GM18907 (cell line): ENCODE data around the gene NCAM1.

Experiments
- ATAC-seq: cut with Tn5 transposase; IDR thresholded peaks from one replicate; pipeline ENCODE4 v1.9.1; 2021; ENCODE audit warnings: mild to moderate bottlenecking, moderate library complexity; ENCODE audit not compliant: unreplicated experiment

The NCAM1 gene

DNA sequence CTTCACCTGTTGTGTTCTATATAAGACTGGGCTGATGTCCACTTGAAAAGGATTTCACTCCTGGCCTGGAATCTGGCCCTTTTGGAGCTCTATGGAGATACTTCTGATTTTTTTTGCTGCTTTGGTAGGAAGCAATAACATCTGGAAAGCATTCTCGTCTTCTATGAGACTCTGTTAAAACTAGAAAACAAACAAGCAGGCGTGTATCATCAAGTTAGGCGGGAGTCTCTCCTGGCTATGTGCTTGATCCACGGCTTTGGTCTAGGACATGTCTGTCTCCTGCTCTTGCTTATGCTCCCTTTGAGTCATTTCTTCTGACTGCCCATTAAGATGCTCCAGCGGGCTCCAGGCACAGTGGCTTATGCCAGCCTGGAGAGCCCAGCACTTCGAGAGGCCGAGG, 231.8 kb downstream of the NCAM1 start:
- no peak for ATAC-seq

DNA sequence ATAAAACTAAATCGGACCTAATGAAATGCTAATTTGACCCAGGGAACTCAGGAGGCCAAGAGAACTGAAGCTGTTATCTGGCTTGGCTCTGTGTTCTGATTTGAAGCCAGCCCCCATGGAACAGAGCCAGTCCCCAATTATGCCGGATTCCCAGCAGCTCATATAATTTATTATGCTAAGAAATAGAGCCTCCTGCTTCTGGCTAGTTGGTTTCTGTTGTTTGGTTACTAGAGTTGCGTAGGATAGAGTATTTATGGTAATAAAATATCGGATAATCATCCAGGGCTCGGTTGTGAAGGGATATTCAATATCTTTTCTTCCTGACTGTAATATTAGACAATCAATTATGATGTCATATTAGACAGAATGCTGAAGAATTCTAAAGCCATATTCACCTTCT, 232.7 kb downstream of the NCAM1 start:
- no peak for ATAC-seq

DNA sequence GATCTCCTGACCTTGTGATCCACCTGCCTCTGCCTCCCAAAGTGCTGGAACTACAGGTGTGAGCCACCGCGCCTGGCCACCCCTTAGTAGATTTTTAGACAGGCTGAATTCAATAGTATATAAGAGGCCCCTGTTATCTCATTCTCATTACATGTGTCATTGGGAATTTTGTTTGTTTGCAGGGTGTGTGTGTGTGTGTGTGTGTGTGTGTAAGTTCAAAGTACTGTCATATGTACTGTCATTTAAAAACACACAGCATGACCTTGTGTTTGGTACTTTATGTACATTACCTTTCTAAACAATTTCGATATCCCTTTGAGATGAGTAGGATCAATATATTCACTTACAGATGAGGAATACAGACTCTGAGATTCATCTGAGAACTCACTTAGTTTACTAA, 234.5 kb downstream of the NCAM1 start:
- ATAC-seq: no peak

DNA sequence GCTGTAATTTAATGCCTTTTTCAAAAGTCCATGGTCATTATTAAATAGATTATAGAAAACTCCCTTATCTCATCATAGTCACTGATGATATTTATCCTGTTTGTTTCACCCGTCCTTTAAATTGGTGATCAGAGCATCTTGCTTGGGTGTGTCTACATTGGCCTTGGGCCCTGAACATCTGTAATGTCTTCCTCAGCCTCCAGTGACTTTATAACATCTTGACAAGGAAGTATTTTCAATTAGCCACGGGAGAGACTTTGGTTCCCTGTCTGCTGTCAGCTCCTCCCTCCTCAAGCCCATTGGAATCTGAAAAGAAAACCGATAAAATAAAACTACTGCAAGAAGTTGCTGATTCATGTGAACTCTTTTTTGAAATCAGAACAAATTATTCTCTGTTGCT, 236.2 kb downstream of the NCAM1 start:
- no peak for ATAC-seq

DNA sequence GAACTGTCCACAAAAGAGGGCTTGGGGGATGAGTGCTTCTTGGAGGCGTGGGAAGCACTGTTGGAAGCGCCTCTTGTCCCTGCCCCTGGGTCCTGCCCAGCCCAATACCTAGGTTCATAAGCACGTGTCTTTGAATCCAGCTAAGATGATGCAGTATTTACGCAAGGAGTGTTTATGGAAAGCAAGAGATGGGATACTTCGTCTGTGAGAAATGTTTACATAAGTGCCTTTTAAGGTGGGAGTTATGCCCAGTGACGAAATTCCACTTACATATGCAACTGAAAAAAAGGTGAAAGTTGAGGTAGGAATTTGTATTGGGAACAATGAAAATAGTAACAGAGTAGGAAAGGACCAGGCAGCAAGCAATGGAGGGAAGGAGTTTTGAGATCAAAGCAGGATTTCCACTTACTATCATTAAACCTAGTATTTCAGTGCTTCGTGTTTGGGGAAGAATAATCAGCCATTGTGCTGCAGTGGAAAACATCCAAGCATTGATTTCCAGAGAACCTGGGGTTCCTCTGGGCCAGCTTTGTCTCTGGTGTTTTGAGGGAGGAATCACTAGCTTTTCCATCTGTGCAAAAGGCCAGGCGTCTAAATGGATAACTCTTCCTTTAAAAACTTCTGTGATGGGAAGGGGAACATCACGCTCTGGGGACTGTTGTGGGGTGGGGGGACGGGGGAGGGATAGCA, 237.9 kb downstream of the NCAM1 start:
- ATAC-seq: no peak

DNA sequence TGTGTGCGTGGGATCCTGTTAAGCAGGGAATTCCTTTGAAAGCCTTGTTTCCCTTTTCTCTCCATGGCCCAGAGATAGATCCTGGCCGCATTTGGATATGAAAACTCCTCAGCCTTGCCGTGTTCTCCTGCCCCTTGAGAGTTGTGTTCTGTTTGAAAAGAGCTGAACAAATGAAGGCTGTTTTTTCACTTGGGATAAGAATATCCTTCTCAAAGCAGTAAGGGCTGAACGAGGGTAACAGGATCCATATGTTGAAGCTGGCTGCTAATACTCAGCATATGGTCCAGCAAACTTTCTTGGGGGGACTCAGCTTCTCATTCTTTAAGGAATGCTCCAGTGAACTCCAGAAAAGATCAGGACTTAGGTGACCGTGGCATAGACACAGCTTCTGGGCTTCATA, 238.6 kb downstream of the NCAM1 start:
- no peak for ATAC-seq

DNA sequence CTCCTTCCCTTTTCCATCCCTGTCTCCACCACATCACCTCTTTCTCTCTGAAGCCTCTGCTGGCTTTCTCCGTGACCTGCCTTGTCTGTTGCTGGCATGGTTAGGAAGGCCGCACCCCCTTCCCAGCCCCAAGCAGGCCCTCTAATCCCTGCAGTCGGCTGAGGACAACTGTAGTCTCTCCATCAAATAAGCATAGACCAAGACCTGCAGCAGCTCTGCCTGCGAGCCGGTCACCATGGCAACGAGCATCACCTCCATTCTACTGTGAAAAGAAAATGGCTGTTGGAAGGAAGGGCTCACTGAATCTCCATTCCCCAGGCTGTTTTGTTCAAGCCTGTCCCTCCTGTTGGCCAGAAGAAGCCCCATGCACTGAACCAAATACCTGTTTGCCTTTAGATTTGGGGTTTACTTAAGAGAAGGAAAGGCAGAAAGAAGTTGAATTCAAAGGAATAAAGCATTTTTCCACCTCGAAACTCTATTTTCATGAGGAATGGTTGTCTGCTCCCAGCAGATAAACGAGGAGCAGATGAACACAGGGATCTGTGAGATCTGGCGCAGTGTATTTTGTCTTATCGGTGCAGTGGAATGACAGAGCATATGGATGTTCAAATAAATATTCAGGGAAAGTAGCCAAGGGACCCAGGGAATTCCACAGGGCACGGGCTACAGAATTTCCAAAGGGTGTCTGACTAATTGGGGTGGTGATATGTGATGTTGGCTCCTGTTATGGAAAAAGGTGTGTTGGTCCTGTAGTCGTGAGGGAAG, 240.0 kb downstream of the NCAM1 start:
- no peak for ATAC-seq

DNA sequence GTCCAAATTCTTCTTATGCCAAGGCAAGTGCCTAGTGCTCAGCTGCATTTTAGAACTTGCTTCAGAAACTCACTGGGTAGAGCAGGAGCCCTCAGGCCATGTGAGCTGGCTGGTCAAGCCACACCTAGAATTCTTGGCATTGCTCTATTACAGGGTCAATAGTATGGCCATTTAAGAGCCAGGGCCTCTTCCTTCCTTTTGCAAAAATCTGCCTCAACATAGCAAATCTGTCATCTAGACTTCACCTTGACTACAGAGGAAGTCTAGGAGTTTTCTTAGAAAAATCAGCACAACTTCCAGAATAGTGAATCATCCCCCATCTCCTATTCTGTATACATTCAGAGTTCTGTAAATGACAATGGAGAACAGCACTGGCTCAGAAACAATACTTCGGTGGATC, 241.2 kb downstream of the NCAM1 start:
- no peak for ATAC-seq

DNA sequence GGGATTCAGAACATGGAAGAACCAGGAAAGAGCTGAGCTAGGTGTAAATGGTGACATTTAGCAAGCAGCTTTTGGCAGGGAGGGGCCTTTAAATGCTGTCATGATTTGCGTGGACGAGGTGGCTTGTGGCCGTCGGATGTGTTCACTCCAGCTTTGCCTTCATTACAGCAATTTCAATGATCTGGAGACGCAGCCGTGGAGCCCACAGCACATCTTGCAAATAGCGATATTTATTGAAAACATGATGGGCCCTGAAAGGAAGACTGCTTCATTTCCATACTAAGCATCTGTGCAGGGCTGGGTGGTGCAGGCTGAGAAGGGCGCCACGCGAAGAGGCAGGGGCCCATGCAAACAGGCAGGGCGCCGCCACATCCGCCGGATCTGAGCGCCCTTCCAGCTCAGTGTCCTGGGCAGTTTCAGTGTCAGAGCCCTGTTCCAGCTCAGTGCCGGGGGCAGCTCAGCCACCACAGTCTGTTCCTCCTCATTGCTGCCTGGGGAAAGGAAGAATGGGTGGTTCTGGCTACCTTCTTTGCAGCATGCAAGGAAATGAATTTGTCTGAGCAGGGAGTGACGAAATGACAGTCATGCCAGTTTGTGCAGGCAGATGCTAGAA, 242.0 kb downstream of the NCAM1 start:
- ATAC-seq: no peak

DNA sequence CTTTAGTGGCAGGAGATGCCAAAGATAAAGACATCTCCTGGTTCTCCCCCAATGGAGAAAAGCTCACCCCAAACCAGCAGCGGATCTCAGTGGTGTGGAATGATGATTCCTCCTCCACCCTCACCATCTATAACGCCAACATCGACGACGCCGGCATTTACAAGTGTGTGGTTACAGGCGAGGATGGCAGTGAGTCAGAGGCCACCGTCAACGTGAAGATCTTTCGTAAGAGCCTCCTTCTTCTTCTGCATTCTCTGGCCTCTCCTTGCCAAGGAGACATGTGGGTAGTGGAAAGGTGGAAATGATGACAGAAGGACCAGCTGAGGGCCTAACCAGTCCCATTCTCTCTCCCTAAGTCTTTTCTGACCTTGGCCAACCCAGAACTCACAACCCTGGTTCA, 243.1 kb downstream of the NCAM1 start:
- no peak for ATAC-seq

DNA sequence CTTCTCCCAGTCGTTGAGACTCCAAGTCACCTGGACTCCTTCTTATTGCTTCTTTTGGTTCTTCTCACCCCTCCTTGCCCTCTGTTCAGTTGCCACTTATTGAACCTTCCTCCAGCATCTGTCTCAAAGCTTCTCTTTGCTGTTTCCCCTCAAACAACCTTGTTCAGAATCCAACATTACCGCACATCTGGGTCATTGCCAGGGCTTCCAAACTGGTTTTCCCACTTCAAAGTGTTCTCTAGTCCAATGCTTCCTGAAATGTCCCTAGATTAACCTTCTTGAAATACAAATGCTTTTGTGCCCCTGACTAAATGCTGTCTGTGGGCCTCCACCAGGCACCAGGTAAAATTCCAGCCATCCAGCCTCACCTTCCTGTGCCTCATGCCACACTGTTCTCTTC, 252.3 kb downstream of the NCAM1 start:
- ATAC-seq: no peak

DNA sequence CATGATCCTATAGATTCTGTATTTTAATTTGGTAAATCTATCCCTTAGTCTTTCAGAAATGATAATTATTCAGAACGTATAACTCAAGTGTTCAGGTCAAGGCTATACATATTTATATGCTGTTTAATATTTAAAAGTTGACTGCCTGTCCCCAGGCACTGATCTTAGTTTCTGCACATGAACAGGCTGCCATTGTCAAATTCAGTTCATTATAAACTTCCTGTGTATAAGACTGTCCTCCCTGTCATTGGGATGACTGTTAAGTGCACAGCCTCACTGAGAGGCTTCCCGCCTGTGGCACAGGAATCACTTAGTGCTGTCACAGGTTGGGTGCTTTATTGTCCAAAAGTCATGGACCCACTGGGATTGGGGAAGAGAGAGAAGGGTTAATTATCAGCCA, 261.0 kb downstream of the NCAM1 start:
- no peak for ATAC-seq

DNA sequence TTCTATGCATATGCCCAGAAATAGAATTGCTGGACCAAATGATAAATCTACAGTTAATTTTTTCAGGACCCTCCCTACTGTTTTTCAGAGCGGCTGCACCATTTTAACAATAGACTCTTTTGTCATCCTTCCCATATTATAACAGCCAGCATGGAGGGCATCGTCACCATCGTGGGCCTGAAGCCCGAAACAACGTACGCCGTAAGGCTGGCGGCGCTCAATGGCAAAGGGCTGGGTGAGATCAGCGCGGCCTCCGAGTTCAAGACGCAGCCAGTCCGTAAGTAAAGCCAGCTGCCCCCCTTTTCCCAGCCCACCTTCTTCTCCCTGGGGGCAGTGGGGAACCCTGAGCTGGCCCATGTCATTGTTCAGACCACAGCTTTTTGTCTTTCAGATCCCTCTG, 273.7 kb downstream of the NCAM1 start:
- no peak for ATAC-seq

DNA sequence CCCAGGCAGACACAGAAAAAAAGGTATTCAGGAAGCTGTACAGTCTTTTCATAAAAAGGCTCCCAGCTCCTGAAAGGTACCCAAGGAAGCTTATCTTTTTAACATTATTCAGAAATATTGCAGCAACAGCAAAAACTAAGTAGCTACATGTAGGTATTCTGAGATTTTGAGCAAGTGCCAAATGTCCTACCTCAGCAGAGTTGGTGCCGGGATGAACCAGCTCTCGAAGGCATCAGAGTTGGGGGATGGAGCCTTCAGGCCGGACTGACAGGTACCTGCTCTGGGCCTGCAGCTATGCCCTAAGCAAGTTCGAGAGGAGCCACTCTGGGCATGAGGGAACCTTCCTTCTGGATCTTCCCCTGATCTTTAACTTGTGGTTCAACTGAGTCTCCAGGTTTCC, 276.0 kb downstream of the NCAM1 start:
- ATAC-seq: no peak

DNA sequence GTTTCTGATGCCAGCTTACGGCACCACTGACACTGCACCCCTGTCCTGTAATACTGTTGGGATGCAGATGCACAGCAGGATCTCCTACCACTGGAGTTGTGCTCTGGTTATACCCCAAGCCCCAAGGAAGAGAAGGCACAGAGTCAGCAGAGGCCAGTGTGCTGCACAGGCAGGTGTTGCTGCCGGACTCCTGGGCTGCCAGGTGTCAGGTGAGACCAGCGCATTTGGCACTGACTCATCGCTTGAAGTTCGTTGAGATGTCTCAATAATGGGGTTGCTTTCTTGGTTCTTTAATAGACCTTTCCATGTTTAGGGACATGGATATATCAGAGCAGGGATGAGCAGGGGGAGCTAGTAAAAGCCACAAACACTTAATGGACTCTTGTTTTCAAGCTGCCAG, 277.5 kb downstream of the NCAM1 start:
- no peak for ATAC-seq

DNA sequence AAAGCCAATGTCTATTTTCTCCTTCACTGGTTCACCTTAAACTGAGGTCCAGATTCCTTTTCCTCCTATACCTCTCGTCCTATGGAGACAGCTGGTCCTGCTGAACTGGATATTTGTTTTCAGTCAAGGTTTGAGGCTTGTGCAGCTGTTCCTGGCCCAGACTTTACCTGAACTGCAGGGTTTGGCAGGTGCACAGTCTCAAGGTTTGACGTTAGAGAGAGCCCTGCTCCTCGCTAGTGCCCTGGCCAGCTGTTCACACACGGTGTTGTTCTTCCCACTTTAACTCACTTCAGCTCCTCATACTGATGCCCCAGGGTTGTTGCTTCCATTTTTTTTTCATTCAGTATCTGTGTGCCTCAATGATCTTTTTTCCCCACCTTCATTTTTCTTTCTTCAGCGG, 279.2 kb downstream of the NCAM1 start:
- ATAC-seq: no peak

DNA sequence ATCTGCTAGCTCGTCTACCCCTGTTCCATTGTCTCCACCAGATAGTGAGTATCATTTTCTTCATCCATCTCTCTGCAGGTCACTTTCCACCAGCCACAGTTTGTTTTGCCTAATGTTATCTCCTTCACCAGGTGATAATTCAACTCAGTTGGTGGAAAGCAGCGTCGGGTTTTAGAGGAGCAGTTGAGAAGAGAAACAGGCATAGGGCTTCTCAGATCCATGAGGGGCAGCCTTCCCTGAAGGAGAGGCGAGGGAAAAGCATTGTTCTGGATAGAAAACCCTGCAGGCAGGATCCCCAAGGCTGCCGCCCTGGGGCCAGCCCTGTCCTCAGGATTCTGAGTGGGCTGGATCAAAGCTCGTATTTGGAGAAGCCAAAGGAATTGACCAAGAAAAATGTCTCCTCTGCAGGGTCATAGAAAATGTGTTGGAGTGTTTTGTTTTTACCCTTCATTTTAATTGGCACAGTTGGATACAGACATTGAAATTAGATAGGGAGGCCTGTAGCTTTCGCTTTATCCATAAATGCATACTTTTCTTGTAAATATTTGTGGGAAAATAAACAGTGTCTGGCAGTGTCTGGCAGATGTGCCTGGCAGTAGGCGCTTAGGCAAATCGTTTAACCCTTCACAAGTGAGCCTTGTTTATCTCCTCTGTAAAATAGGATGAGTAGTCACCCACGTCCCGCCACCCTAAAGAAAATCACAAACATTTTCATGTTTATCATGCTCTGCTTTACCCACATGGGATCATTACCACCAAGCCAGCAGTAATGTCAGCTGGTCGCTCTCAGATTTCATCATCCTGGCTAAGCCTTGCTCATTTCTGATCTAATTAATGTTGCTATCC, 279.8 kb downstream of the NCAM1 start:
- ATAC-seq: no peak

DNA sequence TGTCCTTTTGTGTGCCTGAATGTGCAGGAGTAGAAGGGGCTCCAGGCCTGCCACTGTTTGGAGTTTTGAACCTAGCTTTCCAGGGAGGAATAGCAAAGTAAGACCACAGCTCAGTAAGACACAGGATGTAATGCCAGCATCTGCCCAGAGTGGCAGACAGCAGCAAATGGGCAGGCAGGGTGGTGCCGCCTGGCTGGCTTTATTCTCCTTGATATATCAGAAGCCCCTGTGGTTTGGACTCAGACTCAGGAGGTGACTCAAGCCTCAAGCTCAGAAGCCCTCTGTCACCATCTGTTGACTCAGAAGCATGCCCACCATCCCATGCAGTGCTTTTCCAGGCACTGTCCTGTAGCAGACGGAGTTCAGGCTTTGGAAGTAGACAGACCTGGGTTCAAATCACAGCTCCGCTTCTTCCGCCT, 280.4 kb downstream of the NCAM1 start:
- ATAC-seq: no peak

DNA sequence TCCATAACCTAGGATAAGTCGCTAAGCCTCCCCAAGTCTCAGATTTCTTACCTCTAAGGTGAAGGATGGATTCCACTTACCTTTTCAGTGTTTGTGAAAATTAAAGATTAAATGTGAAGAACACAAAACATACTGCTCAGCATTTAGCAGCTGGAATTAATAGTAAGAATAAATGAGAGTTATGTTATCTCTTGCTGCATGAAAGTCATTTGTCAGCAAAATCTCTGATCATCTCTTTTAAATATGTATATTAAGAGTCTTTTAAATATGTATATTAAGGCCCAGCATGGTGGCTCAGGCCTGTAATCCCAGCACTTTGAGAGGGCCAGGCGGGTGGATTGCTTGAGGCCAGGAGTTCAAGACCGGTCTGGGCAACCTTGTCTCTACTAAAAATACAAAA, 280.8 kb downstream of the NCAM1 start:
- no peak for ATAC-seq

DNA sequence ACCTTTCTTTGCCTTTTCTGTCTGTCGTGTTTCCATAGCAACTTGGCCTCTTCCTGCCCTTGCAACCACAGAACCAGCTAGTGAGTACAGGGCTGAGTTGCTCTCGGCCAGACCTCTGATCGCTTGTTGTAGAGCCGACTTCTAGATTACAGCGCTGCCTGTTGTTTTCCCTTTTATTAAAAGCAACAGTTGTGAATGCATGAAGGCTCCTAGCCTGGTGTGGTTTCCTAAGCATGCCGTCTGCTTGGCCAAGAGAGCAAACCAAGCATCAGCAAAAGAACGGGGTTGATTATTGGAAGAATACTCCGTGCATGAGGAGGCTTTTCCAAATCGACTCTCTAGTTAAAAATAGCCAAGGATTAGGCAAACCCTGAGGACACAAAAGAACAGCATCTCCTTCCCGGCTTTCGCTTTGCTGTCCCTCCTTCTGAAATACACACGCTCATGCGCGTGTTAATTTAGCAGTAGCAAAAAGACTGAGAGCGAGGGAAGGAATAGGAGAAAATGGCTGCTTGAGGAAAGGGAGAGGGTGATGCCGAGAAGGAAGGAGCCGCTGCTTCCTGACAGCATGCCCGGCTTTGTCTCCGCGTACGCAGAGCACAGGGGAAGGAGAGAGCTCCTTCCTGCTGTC, 281.7 kb downstream of the NCAM1 start:
- ATAC-seq: no peak

DNA sequence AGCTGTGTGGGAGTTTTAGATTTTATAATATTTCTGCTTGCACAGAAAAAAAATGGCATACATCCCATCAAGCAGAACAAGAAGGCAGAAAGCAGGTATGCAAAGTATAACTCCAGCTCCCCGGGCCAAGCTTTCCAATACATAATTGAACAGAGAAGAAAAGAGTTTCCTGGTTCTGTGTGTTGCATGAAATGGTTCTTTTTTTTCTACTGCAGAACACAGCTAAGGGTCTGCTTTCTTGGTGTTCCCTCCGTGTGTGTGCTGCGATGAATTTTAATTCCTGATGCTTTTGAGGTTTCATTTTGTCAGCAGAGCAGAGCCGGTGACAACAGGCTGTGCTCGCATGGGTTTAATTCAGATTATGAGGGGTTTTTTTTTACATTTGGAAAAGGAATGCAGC, 282.5 kb downstream of the NCAM1 start:
- ATAC-seq: no peak
